HEK293T (cell line): Measurements from ENCODE around the gene ALG12.

Experiments
- CTCF ChIA-PET: fragments of 350-600 bp; formaldehyde crosslinking; extraction: SDS; loops from one replicate; lab custom pipeline; 2021; ENCODE audit warnings: antibody characterized with exemption, inconsistent platforms; lab: Yijun Ruan, JAX
- POLR2A ChIA-PET: fragments of 350-600 bp; formaldehyde crosslinking; extraction: SDS; loops from one replicate; lab custom pipeline; 2020; ENCODE audit warnings: antibody characterized with exemption, inconsistent platforms; lab: Yijun Ruan, JAX
- DNase-seq: peaks from one replicate; pipeline ENCODE4 v3.0.0; 2012; ENCODE audit warnings: mixed read lengths; ENCODE audit errors: extremely low spot score
- ARNT ChIP-seq: fragments of 450-650 bp; IDR thresholded peaks from 2 replicates; pipeline ENCODE4 v1.6.1; 2017; ENCODE audit warnings: mild to moderate bottlenecking
- BHLHE40 ChIP-seq: fragments of 450-650 bp; IDR thresholded peaks from 2 replicates; pipeline ENCODE4 v1.6.1; 2016; ENCODE audit warnings: mild to moderate bottlenecking, moderate library complexity, borderline replicate concordance
- CTBP1 ChIP-seq: fragments of 450-650 bp; IDR thresholded peaks from 2 replicates; pipeline ENCODE4 v1.6.1; 2016; ENCODE audit warnings: borderline replicate concordance
- ELF4 ChIP-seq: fragments of 450-650 bp; IDR thresholded peaks from 2 replicates; pipeline ENCODE4 v1.6.1; 2017; ENCODE audit warnings: antibody characterized with exemption
- FOXA1 ChIP-seq: fragments of 450-650 bp; IDR thresholded peaks from 2 replicates; pipeline ENCODE4 v1.6.1; 2016; ENCODE audit warnings: mild to moderate bottlenecking
- FOXK2 ChIP-seq: fragments of 450-650 bp; IDR thresholded peaks from 2 replicates; pipeline ENCODE4 v1.6.1; 2016; ENCODE audit warnings: mild to moderate bottlenecking
- FOXM1 ChIP-seq: fragments of 450-650 bp; IDR thresholded peaks from 2 replicates; pipeline ENCODE4 v1.6.1; 2017; ENCODE audit warnings: mild to moderate bottlenecking, borderline replicate concordance
- HDGF ChIP-seq: fragments of 450-650 bp; IDR thresholded peaks from 2 replicates; pipeline ENCODE4 v1.6.1; 2017; ENCODE audit warnings: antibody characterized with exemption, borderline replicate concordance
- L3MBTL2 ChIP-seq: fragments of 450-650 bp; conservative IDR thresholded peaks from 2 replicates; pipeline ENCODE4 v1.6.1; 2016; ENCODE audit warnings: mild to moderate bottlenecking
- LEF1 ChIP-seq: fragments of 450-650 bp; IDR thresholded peaks from 2 replicates; pipeline ENCODE4 v1.6.1; 2017; ENCODE audit warnings: mild to moderate bottlenecking, borderline replicate concordance
- NFRKB ChIP-seq: fragments of 450-650 bp; IDR thresholded peaks from 2 replicates; pipeline ENCODE4 v1.6.1; 2016; ENCODE audit warnings: mild to moderate bottlenecking, moderate library complexity
- SP1 ChIP-seq: fragments of 450-650 bp; IDR thresholded peaks from 2 replicates; pipeline ENCODE4 v1.6.1; 2017
- SUZ12 ChIP-seq: fragments of 450-650 bp; IDR thresholded peaks from 2 replicates; pipeline ENCODE4 v1.6.1; 2016; ENCODE audit warnings: mild to moderate bottlenecking
- TARDBP ChIP-seq: fragments of 450-650 bp; IDR thresholded peaks from 2 replicates; pipeline ENCODE4 v1.6.1; 2016
- ZNF384 ChIP-seq: fragments of 450-650 bp; IDR thresholded peaks from 2 replicates; pipeline ENCODE4 v1.6.1; 2016
- TF ChIP-seq, protein P1 (sequence below): fragments of 450-650 bp; IDR thresholded peaks from 2 replicates; pipeline ENCODE4 v1.6.1; 2016

Gene ALG12

DNA sequence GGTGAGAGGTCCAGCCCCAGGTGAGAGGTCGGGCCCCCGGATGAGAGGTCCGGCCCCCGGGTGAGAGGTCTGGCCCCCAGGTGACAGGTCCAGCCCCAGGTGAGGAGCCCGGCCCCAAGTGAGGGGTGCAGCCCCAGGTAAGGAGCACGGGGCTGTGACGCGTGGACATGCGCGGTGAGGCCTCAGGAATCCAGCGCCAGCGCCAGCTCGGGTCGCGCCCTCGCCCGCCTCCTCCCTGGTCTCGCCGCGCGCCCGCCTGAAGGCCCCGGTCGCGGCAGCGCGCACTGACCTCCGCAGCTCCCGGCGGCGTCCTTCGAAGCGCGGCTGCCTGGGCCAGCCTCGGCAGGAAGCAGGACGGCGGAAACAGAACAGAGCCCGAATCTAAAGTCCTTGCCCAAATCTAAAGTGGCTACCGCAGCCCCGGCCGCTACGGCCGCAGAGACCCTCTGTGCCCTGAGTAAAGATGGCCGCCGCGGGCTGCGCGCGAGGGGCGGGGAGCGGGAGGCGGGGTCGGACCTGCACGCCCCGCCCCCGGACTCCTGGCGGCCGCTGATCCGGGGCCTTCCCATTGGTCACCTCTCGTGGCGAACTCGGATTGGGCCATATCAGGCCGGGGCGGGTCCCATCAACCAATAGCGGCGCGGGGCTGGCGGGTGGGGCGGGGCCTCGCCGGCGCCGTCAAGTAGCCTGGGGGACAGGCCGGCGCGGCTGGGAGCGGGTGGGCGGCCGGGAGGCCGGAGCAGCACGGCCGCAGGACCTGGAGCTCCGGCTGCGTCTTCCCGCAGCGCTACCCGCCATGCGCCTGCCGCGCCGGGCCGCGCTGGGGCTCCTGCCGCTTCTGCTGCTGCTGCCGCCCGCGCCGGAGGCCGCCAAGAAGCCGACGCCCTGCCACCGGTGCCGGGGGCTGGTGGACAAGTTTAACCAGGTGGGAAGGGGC is at the start of gene ALG12, which contains the start of gene CRELD2:
TSS of gene ALG12 (minus strand) at position 465 of the 937 bp plus-strand sequence. CDS start 4,673 bp downstream, outside the sequence.
TSS of gene CRELD2 (plus strand) at position 661 of the 937 bp plus-strand sequence. CDS start at position 797, 136 bp downstream.
- DNase-seq, result peak; percentile 99
- TF ChIP-seq SP1 (no peak), HDGF (no peak), LEF1 (no peak), FOXM1 (no peak), ELF4 (no peak)
- POLR2A ChIA-PET, result interaction anchor here (0.8 to 1.2 kb wide), 2 partner anchors 15 to 146 kb away, joined by 3 to 4 read pairs; no protein-coding TSS in a partner anchor
- CTCF ChIA-PET, result interaction anchor here (0.6 to 0.7 kb wide), 2 partner anchors 112 to 315 kb away, joined by 3 read pairs; no protein-coding TSS in a partner anchor

DNA sequence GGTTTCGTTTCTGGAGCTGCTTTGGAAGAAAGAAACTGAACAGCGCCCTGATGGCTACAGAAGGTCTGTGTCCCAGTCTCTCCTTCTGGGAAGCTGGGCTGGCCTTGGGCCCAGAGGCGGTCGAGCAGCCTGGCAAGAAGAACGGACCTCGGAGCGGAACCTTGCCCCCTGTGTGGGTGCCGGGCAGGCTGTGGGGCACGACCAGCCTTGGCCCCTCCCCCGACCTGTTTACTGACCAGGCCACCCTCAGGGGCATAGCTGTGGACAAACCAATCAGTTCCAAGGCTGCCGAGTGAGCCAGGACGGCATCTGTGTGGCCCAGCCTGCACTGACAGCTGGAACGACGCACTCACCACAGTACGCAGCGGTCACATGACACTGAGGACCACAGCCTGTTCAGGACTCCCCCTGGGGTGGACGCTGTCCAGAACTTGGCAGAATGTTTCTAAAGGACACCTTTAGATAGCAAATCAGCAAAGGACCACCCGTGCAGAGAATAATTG is 49.5 kb upstream of the ALG12 start:
- ChIA-PET CTCF (no interaction called here), POLR2A (interaction anchor here (0.9 kb wide), 1 partner anchor 8 kb away, joined by 3 read pairs; no protein-coding TSS in a partner anchor)
- DNase-seq, result no peak
- TF ChIP-seq CTBP1, result no peak
- no peak for TF ChIP-seq NFRKB
- no peak for TF ChIP-seq BHLHE40
- TF ChIP-seq LEF1, result no peak
- TF ChIP-seq, protein P1, sequence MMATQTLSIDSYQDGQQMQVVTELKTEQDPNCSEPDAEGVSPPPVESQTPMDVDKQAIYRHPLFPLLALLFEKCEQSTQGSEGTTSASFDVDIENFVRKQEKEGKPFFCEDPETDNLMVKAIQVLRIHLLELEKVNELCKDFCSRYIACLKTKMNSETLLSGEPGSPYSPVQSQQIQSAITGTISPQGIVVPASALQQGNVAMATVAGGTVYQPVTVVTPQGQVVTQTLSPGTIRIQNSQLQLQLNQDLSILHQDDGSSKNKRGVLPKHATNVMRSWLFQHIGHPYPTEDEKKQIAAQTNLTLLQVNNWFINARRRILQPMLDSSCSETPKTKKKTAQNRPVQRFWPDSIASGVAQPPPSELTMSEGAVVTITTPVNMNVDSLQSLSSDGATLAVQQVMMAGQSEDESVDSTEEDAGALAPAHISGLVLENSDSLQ, result no peak
- no peak for TF ChIP-seq FOXM1
- TF ChIP-seq L3MBTL2, result no peak

DNA sequence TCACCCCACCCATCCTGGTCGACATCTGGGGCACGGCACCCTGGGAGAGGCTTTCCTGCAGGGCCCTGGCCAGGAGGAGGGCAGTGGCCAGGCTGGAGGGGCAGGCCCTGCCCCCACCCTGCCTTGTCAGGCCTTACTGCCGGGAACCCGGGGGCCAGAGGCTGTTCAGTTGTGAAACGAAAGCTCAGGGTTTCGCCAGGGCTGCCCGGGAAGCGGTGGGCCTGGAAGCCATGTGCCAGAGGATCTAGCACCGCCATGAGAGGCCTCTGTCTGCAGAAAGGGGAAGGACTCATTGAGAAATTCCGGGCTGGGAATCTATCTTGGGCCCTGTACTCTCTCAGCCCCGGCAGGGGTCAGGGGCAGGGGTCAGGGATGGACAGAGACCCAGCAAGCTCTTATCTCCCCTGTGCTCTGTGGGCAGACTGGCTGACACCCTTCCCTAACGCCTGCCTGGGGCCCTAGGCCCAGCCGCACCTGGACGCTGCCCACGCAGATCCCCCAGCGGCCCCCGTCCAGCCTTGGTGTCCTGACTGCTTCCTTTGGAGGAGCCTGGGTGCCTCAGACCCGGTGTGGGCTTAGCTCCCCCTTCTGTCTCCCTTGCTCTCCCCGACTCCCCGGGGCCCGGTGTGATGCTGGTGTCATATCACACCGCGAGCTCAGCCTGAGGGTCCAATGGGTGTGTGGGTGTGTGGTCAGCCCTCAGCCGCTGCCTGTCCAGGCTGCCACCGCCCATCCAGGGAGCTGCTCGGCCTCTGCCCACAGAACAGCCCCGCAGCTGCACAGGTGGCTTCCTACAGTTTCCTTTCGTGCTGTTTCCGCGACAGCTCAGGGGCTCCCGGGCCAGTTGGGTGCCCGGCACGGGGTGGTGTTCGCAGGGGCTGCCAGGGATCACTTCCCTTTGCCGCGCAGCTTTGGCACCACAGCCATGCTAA is 48.8 kb upstream of the ALG12 start:
- TF ChIP-seq BHLHE40 (no peak), FOXA1 (no peak), LEF1 (no peak), L3MBTL2 (no peak), NFRKB (no peak), FOXK2 (no peak)
- TF ChIP-seq, protein P1, result no peak
- DNase-seq, result no peak
- ChIA-PET POLR2A (no interaction called here), CTCF (no interaction called here)

DNA sequence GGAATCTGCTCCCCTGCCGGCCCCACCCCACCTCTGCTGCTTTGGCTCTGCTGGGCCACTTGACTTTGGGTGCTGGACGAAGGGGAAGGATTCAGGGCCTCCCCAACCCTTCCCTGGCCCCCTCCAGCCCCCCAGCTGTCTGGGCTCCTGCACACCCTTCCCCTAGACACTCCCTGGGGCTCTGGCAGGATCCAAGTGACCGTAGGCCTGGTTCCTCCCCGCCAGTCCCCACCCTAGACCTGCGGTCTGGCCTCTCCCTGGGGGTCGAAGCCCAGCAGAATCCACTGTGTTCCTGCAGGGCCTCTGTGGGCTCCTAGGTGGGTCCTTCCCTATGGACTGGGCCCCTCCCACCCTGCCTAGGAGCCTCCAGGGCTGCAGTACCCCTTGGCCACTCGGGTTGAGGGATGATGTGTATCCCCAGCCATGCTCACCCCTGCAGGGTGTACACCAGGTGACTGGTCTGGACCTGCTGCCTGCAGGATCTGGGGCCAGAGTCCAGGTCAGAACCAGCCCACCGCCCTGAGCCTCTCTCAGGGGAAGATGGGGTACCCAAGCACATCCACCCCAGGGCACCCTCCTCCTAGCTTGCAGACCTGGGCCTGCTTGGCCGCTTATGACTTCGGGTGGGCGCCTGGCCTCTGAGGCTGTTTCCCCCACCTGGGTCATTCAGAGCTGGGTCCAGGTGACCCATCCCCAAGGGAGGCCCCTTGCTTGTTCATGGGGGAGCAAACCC is 48.0 kb upstream of the ALG12 start:
- POLR2A ChIA-PET, result no interaction called here
- CTCF ChIA-PET, result interaction anchor here (1.3 kb wide), 1 partner anchor 14 kb away, joined by 3 read pairs; no protein-coding TSS in a partner anchor
- TF ChIP-seq CTBP1 (no peak), ARNT (no peak), HDGF (no peak), TARDBP (no peak), LEF1 (no peak), NFRKB (no peak), FOXA1 (no peak), FOXM1 (no peak), FOXK2 (no peak), L3MBTL2 (no peak), BHLHE40 (no peak), SUZ12 (no peak), ZNF384 (no peak), SP1 (no peak), ELF4 (no peak)
- TF ChIP-seq, protein P1, result no peak
- no peak for DNase-seq
